ENCODE data around the gene USP47. TPM values are rescaled to one million over a fixed set of nuclear protein-coding genes. Genes with fewer than 3 reads are reported as not detected.

USP47 gene
- total and polyA plus RNA-seq, 2 of the 13 experiments (the other 11 are each of a cell fraction or from before 2014, with no cell fraction given): 12.2 to 52.7 TPM

DNA sequence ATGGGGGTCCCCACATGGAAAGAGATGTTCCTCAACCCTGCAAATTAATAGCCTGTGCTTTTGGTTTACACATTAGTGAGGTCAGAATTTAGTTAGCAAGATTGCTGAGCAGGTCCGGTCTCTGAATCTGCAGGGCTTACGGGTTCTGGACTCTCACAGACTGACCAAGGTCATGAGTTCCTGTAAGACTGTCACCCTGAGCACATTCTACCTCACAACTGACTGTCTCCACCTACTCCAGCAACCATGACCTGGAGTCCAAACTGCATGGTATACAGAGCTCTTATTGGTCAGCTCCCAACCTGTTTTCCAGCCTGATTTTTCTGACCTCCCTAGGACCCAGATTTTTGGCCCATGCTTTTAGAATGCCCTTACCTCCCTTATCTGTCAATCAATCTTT, 138.4 kb downstream of the USP47 start:
- DNase-seq (ENCODE audit: low spot score): no peak
- no peaks in the 10 kb centered on the region for H3K79me2 ChIP-seq (ENCODE audit: insufficient read depth, low read length)
- H3K4me3 ChIP-seq (replicated peaks in 1 of 3; ENCODE audit: insufficient read depth in 1 of 3, low read depth in 2 of 3, low read length in 3 of 3): no peak overlapping the region
- 23% methylated on average over 2 of the region's 2 CpGs for WGBS (ENCODE audit: low lambda C conversion rate)
- no peak overlapping the region for H3K4me2 ChIP-seq (ENCODE audit: low read depth, low read length)
- intact Hi-C loops (cut with micrococcal nuclease; ENCODE audit: unreplicated experiment) (no loop called here), in situ Hi-C loops (cut with HindIII; ENCODE audit: extremely low pct_ligation_motif_present, low pct_unique_long_range_greater_than_20kb) (no loop called here)
- ATAC-seq: no peak
- ChIA-PET POLR2A (no interaction called here), CTCF (ENCODE audit: low intra/inter-chr PET ratio, low total read pairs) (no interaction called here)
- no peaks in the 10 kb centered on the region for H3K36me3 ChIP-seq (replicated peaks in 1 of 2; ENCODE audit: control insufficient read depth in 1 of 2, insufficient read depth in 2 of 2, low read length in 2 of 2)
- H4K20me1 ChIP-seq (ENCODE audit: insufficient read depth, low read length): no peaks in the 10 kb centered on the region
- peaks cover 5 to 29% of the 10 kb centered on the region in 2 experiments; a peak in 3 of 5 replicates for H3K27me3 ChIP-seq (ENCODE audit: control insufficient read depth in 1 of 2, insufficient read depth in 2 of 2, low read length in 2 of 2)
- H3K9me3 ChIP-seq (ENCODE audit: low read length): no peaks in the 10 kb centered on the region
- no TSS peak for BruUV-seq (replicated peaks)
- TF ChIP-seq IRF9 (CRISPR knock-in tag; IDR thresholded peaks at IDR 0.05; ENCODE audit: borderline replicate concordance): no peak
- TF ChIP-seq ZNF18 (CRISPR knock-in tag; IDR thresholded peaks at IDR 0.05; ENCODE audit: insufficient replicate concordance): no peak
- no peak for TF ChIP-seq ZMYM2 (CRISPR knock-in tag; IDR thresholded peaks at IDR 0.05)
- no peak for TF ChIP-seq ZSCAN31 (CRISPR knock-in tag; IDR thresholded peaks at IDR 0.05; ENCODE audit: low read depth)
- TF ChIP-seq NKX3-1 (CRISPR knock-in tag; IDR thresholded peaks at IDR 0.05): no peak
- no peak overlapping the region for H3K9ac ChIP-seq (ENCODE audit: insufficient read depth, low read depth, low read length)
- no peak overlapping the region for H2AFZ ChIP-seq (ENCODE audit: low read length)
- no peak for FAIRE-seq
- peaks cover 9% of the 10 kb centered on the region; the same call in 1 of the 2 replicates for H3K4me1 ChIP-seq (ENCODE audit: insufficient read depth, low read length)
- H3K27ac ChIP-seq (ENCODE audit: extremely low read length, insufficient read depth, low read length): no peak overlapping the region

- Histone ChIP-seq H3K36me3 (replicated peaks in 1 of 2; ENCODE audit: control insufficient read depth in 1 of 2, insufficient read depth in 2 of 2, low read length in 2 of 2) (no peaks in the 10 kb centered on the region), H3K27me3 (ENCODE audit: control insufficient read depth in 1 of 2, insufficient read depth in 2 of 2, low read length in 2 of 2) (peaks cover 5 to 29% of the 10 kb centered on the region in 2 experiments; a peak in 3 of 5 replicates), H3K4me1 (ENCODE audit: insufficient read depth, low read length) (peaks cover 9% of the 10 kb centered on the region; the same call in 1 of the 2 replicates), H3K79me2 (ENCODE audit: insufficient read depth, low read length) (no peaks in the 10 kb centered on the region), H4K20me1 (ENCODE audit: insufficient read depth, low read length) (no peaks in the 10 kb centered on the region), H3K9ac (ENCODE audit: insufficient read depth, low read depth, low read length) (no peak overlapping the region), H3K4me3 (replicated peaks in 1 of 3; ENCODE audit: insufficient read depth in 1 of 3, low read depth in 2 of 3, low read length in 3 of 3) (no peak overlapping the region), H3K4me2 (ENCODE audit: low read depth, low read length) (no peak overlapping the region), H3K27ac (ENCODE audit: extremely low read length, insufficient read depth, low read length) (no peak overlapping the region), H3K9me3 (ENCODE audit: low read length) (no peaks in the 10 kb centered on the region), H2AFZ (ENCODE audit: low read length) (no peak overlapping the region)
- BruUV-seq (replicated peaks): no TSS peak
- in situ Hi-C loops (cut with HindIII; ENCODE audit: extremely low pct_ligation_motif_present, low pct_unique_long_range_greater_than_20kb): no loop called here
- ChIA-PET CTCF (ENCODE audit: low intra/inter-chr PET ratio, low total read pairs) (no interaction called here), POLR2A (no interaction called here)
- intact Hi-C loops (cut with micrococcal nuclease; ENCODE audit: unreplicated experiment): no loop called here
- no peak for TF ChIP-seq NR2F1 (CRISPR knock-in tag; IDR thresholded peaks at IDR 0.05)
- ATAC-seq: no peak
- no peak for DNase-seq (ENCODE audit: low spot score)
- 10% methylated on average over 2 of the region's 3 CpGs for WGBS (ENCODE audit: low lambda C conversion rate)
- no peak for FAIRE-seq
These were observed 139.1 kb downstream of the USP47 start for GRCh38 chr11:11980841-11981308.
